Measurements from ENCODE around the gene ARHGEF6. TPM values are rescaled to one million over a fixed set of nuclear protein-coding genes. Genes with fewer than 3 reads are reported as not detected.

ARHGEF6 gene
- total RNA-seq (10 to 100 TPM in 2 of 5 donors, 1 to 10 TPM in 3; 1.7 to 22.9 (median 8.5) TPM), polyA plus RNA-seq (10 to 100 TPM in 1 of 3 donors, 1 to 10 TPM in 2; 2.6 to 10.1 (median 7.7) TPM)
- long read RNA-seq, donor 1, result 0 reads
- long read RNA-seq, donor 2, result 0 reads
- long read RNA-seq, donor 3, full-length matches to known transcripts, result 1 of 1 reads
- long read RNA-seq, donor 3, partial matches to known transcripts, result 0 of 1 reads
- long read RNA-seq, donor 3, other reads (novel, unspliced or antisense), result 0 of 1 reads
- long read RNA-seq, donor 4, result 0 reads
- long read RNA-seq, donor 5, result 0 reads
- long read RNA-seq, donor 6, result 0 reads
- long read RNA-seq, donor 7, full-length matches to known transcripts, result 1 of 1 reads
- long read RNA-seq, donor 7, partial matches to known transcripts, result 0 of 1 reads
- long read RNA-seq, donor 7, other reads (novel, unspliced or antisense), result 0 of 1 reads
- long read RNA-seq, donor 8, result 0 reads
- long read RNA-seq, donor 9, result 0 reads
- long read RNA-seq, donor 10, result 0 reads

- Histone ChIP-seq H3K36me3 (no peaks in the 10 kb centered on the region), H3K27me3 (no peaks in the 10 kb centered on the region), H3K9me3 (no peaks in the 10 kb centered on the region), H3K4me3 (peak within 1 kb of the TSS; percentile 7 to 31 (median 24)), H3K27ac (peak within 1 kb of the TSS in 4 of 5 donors; percentile 36 to 79 (median 55)), H3K4me1 (no peaks in the 10 kb centered on the region)
- TF ChIP-seq CTCF (IDR thresholded peaks at IDR 0.05) (no peak), POLR2AphosphoS5 (IDR thresholded peaks at IDR 0.05) (peak in 1 of 3 donors; percentile 4), EP300 (IDR thresholded peaks at IDR 0.05) (no peak), POLR2A (IDR thresholded peaks at IDR 0.05) (no peak)
- WGBS, 5 donors, result 42 to 56% (median 50%) methylated on average over 10 of the region's 10 CpGs
- peak in 1 of 2 donors; percentile 35 for DNase-seq
- intact Hi-C loops (cut with DNase I; ENCODE audit: low total_unique reads), result no loop called here
Measured at GRCh38 chrX:136780763-136781162, at the start of gene ARHGEF6. ARHGEF6 (minus strand) TSS chrX:136780932; CDS start chrX:136780882, 50 bp downstream.

- Histone ChIP-seq H3K4me1 (peaks cover 0 to 5% (median 0%) of the 10 kb centered on the region in 4 donors), H3K27ac (no peak overlapping the region), H3K27me3 (no peaks in the 10 kb centered on the region), H3K9me3 (no peaks in the 10 kb centered on the region), H3K36me3 (no peaks in the 10 kb centered on the region), H3K4me3 (no peak overlapping the region)
- intact Hi-C loops (cut with DNase I; ENCODE audit: low total_unique reads), result no loop called here
- TF ChIP-seq EP300 (IDR thresholded peaks at IDR 0.05), result no peak
- TF ChIP-seq POLR2A (IDR thresholded peaks at IDR 0.05), result no peak
- no peak for TF ChIP-seq CTCF (IDR thresholded peaks at IDR 0.05)
- no peak for TF ChIP-seq POLR2AphosphoS5 (IDR thresholded peaks at IDR 0.05)
- DNase-seq, result no peak
- WGBS, 5 donors, result 58 to 91% (median 80%) methylated on average over 5 of the region's 5 CpGs
Measured at GRCh38 chrX:136829413-136829812, 48.7 kb upstream of the ARHGEF6 start.

- Histone ChIP-seq H3K4me1 (peaks cover 0 to 5% (median 0%) of the 10 kb centered on the region in 4 donors), H3K27me3 (no peaks in the 10 kb centered on the region), H3K4me3 (no peak overlapping the region), H3K9me3 (no peaks in the 10 kb centered on the region), H3K36me3 (no peaks in the 10 kb centered on the region), H3K27ac (no peak overlapping the region)
- WGBS, 5 donors, result 73 to 91% (median 81%) methylated on average over 1 of the region's 1 CpG
- TF ChIP-seq POLR2AphosphoS5 (IDR thresholded peaks at IDR 0.05), result no peak
- TF ChIP-seq CTCF (IDR thresholded peaks at IDR 0.05), result no peak
- no peak for TF ChIP-seq POLR2A (IDR thresholded peaks at IDR 0.05)
- no peak for TF ChIP-seq EP300 (IDR thresholded peaks at IDR 0.05)
- intact Hi-C loops (cut with DNase I; ENCODE audit: low total_unique reads), result no loop called here
- peak in 1 of 2 donors; percentile 7 for DNase-seq
Measured at GRCh38 chrX:136828830-136829229, 48.1 kb upstream of the ARHGEF6 start.

- Histone ChIP-seq H3K27me3 (no peaks in the 10 kb centered on the region), H3K4me1 (peaks cover 0 to 5% (median 0%) of the 10 kb centered on the region in 4 donors), H3K4me3 (no peak overlapping the region), H3K36me3 (no peaks in the 10 kb centered on the region), H3K27ac (no peak overlapping the region), H3K9me3 (no peaks in the 10 kb centered on the region)
- 15 to 31% (median 27%) methylated on average over 3 of the region's 3 CpGs for WGBS, 5 donors
- intact Hi-C loops (cut with DNase I; ENCODE audit: low total_unique reads), result no loop called here
- no peak for TF ChIP-seq EP300 (IDR thresholded peaks at IDR 0.05)
- no peak for TF ChIP-seq POLR2AphosphoS5 (IDR thresholded peaks at IDR 0.05)
- no peak for TF ChIP-seq CTCF (IDR thresholded peaks at IDR 0.05)
- no peak for TF ChIP-seq POLR2A (IDR thresholded peaks at IDR 0.05)
- DNase-seq, result peak in 1 of 2 donors; percentile 34
Measured at GRCh38 chrX:136827026-136827425, 46.3 kb upstream of the ARHGEF6 start.

Data from stomach (tissue), 19 donors.